GM23338 (cell line): Measurements from ENCODE around the gene GUCD1. TPM values are rescaled to one million over a fixed set of nuclear protein-coding genes. Genes with fewer than 3 reads are reported as not detected.

Source experiments
- ATAC-seq: fragments of 200-7000 bp; cut with Tn5 transposase; 3 replicates; pipeline ENCODE4 v1.9.1; 2020
- DNase-seq: peaks from one replicate; pipeline ENCODE4 v3.0.0-alpha.2; 2015; ENCODE audit warnings: low spot score
- H2AFZ ChIP-seq: fragments of 200-600 bp; sonication (generic); 2 replicates; pipeline ENCODE4 v1.8.0; 2016; ENCODE audit warnings: antibody characterized with exemption, mild to moderate bottlenecking, moderate library complexity
- H3F3A ChIP-seq: fragments of 200-600 bp; sonication (generic); replicated peaks from 2 replicates; pipeline ENCODE4 v1.8.0; 2017; ENCODE audit warnings: antibody characterized with exemption, mixed run types, low read depth
- H3K27ac ChIP-seq: fragments of 200-600 bp; sonication (generic); 2 replicates; pipeline ENCODE4 v1.6.1; 2016; ENCODE audit warnings: low read depth
- H3K27me3 ChIP-seq: fragments of 200-600 bp; sonication (generic); 2 replicates; pipeline ENCODE4 v1.8.0; 2016; ENCODE audit warnings: mild to moderate bottlenecking, mixed run types, moderate library complexity; ENCODE audit not compliant: insufficient read depth
- H3K36me3 ChIP-seq: fragments of 200-600 bp; sonication (generic); 2 replicates; pipeline ENCODE4 v1.8.0; 2016; ENCODE audit warnings: mild to moderate bottlenecking; ENCODE audit not compliant: insufficient read depth
- H3K4me1 ChIP-seq: fragments of 200-600 bp; sonication (generic); 2 replicates; pipeline ENCODE4 v1.8.0; 2016; ENCODE audit warnings: mild to moderate bottlenecking, moderate library complexity; ENCODE audit not compliant: insufficient read depth
- H3K4me2 ChIP-seq: fragments of 200-600 bp; sonication (generic); 2 replicates; pipeline ENCODE4 v1.7.1; 2017; ENCODE audit warnings: mixed run types
- H3K4me3 ChIP-seq: fragments of 200-600 bp; sonication (generic); 2 replicates; pipeline ENCODE4 v1.6.1; 2016; ENCODE audit warnings: mixed run types
- H3K79me2 ChIP-seq: fragments of 200-600 bp; sonication (generic); replicated peaks from 2 replicates; pipeline ENCODE4 v1.8.0; 2017; ENCODE audit warnings: mild to moderate bottlenecking; ENCODE audit not compliant: insufficient read depth
- H3K9me2 ChIP-seq: fragments of 200-600 bp; sonication (generic); 2 replicates; pipeline ENCODE4 v1.8.0; 2017; ENCODE audit not compliant: insufficient read depth
- H4K20me1 ChIP-seq: fragments of 200-600 bp; sonication (generic); replicated peaks from 2 replicates; pipeline ENCODE4 v1.8.0; 2017; ENCODE audit warnings: mild to moderate bottlenecking; ENCODE audit not compliant: insufficient read depth
- H3K27ac Mint-ChIP-seq: 2 replicates; pipeline ENCODE4 v1.8.0; 2020; ENCODE audit warnings: inconsistent platforms, mild to moderate bottlenecking, moderate library complexity, mixed read lengths
- H3K27me3 Mint-ChIP-seq: 3 replicates; pipeline ENCODE4 v1.8.0; 2022; ENCODE audit warnings: low read depth, mild to moderate bottlenecking, moderate library complexity, mixed read lengths, inconsistent platforms; ENCODE audit not compliant: insufficient read depth, poor library complexity
- H3K36me3 Mint-ChIP-seq: 3 replicates; pipeline ENCODE4 v1.8.0; 2021; ENCODE audit warnings: low read depth, mild to moderate bottlenecking, inconsistent platforms, moderate library complexity, mixed read lengths
- H3K4me1 Mint-ChIP-seq: 3 replicates; pipeline ENCODE4 v1.8.0; 2020; ENCODE audit warnings: mild to moderate bottlenecking, inconsistent platforms, mixed read lengths
- H3K4me3 Mint-ChIP-seq: 3 replicates; pipeline ENCODE4 v1.8.0; 2021; ENCODE audit warnings: moderate library complexity, mild to moderate bottlenecking, inconsistent platforms, mixed read lengths
- H3K9me3 Mint-ChIP-seq: 3 replicates; pipeline ENCODE4 v1.8.0; 2020; ENCODE audit warnings: moderate library complexity, mild to moderate bottlenecking, inconsistent platforms, mixed read lengths
- EZH2phosphoT487 ChIP-seq: fragments of 200-600 bp; sonication (generic); IDR thresholded peaks from one replicate; pipeline ENCODE4 v1.8.1; 2018; ENCODE audit warnings: antibody characterized with exemption; ENCODE audit not compliant: unreplicated experiment
- JUNB ChIP-seq: IDR thresholded peaks from one replicate; pipeline ENCODE4 v1.6.1; 2016; ENCODE audit warnings: antibody characterized with exemption; ENCODE audit not compliant: unreplicated experiment
- NANOG ChIP-seq: IDR thresholded peaks from 2 replicates; pipeline ENCODE4 v1.6.1; 2016; ENCODE audit warnings: antibody characterized with exemption, borderline replicate concordance
- STAT1 ChIP-seq: IDR thresholded peaks from one replicate; pipeline ENCODE4 v1.6.1; 2016; ENCODE audit warnings: antibody characterized with exemption; ENCODE audit not compliant: unreplicated experiment
- ZNF114 ChIP-seq: fragments of 250-450 bp; sonication (Bioruptor Pico); IDR thresholded peaks from 2 replicates; pipeline ENCODE4 v1.5.0; 2020; ENCODE audit warnings: mild to moderate bottlenecking, moderate library complexity
- ZNF331 ChIP-seq: fragments of 250-450 bp; sonication (Bioruptor Pico); IDR thresholded peaks from 2 replicates; pipeline ENCODE4 v1.5.0; 2020; ENCODE audit warnings: low read depth, mild to moderate bottlenecking, moderate library complexity
- polyA plus RNA-seq: library from polyadenylated mRNA; unstranded; fragments of >200 nt; fragmentation: Nextera tagmentation; extraction: Ambion mirVana; gene quantifications from 2 replicates; pipeline ENCODE4 v1.2.1, GENCODE V29; 2016
- total RNA-seq: library from RNA; depleted of rRNA; stranded (reverse); fragments of >200 nt; shearing (Covaris generic); gene quantifications from 2 replicates; pipeline ENCODE4 v1.2.3, GENCODE V29; 2014
- TF ChIP-seq, protein P1 (sequence below): IDR thresholded peaks from 2 replicates; pipeline ENCODE4 v1.6.1; 2016; ENCODE audit warnings: antibody characterized with exemption
- TF ChIP-seq, protein P2 (sequence below): IDR thresholded peaks from one replicate; pipeline ENCODE4 v1.6.1; 2018; ENCODE audit warnings: antibody characterized with exemption; ENCODE audit not compliant: unreplicated experiment

Gene GUCD1
- total and polyA plus RNA-seq, 2 experiments from 2014 or later: 39.0 to 106 TPM

DNA sequence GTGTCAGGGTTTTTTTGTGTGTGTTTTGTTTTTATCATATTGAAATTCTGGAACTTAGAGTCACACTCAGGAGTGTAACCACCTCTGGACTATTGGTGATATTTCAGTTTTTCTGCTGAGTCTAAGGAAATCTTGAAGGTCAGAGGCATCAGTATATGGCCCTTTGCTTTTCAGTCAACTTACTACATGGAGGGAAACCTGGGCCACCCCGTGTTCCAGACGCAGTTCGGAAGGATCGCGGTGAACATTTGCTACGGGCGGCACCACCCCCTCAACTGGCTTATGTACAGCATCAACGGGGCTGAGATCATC lies 40.0 kb downstream of the GUCD1 start (continued):
- TF ChIP-seq, protein P1, sequence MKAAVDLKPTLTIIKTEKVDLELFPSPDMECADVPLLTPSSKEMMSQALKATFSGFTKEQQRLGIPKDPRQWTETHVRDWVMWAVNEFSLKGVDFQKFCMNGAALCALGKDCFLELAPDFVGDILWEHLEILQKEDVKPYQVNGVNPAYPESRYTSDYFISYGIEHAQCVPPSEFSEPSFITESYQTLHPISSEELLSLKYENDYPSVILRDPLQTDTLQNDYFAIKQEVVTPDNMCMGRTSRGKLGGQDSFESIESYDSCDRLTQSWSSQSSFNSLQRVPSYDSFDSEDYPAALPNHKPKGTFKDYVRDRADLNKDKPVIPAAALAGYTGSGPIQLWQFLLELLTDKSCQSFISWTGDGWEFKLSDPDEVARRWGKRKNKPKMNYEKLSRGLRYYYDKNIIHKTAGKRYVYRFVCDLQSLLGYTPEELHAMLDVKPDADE: no peak

DNA sequence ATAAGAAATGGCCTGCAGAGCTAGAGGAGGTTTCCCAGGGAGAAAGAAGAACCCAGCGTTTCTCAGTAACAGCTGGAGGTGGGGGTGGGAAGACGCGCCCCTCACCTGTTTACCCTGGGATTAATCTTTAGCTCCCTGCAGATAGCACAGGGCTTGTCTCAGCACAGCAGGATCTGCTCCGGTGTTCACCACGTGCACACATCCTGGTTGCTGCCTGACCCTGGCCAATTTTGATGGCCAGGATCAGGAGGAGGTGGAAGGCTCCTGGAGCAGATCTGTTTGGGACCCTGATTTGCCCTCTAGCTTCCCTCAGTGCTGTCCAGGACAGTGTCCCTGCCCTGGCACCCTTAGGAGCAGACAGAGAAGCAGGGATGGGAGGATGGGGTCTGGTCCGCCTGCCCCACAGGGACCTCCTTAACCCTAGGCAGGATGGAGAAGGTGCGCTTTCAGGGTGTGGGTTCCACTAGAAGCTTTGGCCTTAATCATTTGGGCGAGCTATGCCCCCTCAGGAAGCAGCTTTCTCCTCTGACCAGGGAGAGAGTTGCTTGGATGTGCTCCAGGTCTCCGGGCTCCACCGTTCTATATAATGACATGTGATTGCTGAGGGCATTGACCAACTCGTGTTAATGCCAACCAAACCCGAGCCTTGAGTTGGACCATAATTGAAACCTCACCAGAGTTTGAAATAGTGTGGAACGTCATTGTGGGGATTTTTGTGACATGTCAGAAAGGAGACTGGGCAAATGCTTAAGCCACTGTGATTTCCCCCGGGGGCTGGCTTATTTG lies 40.5 kb downstream of the GUCD1 start:
- peaks cover 16% of the 10 kb centered on the region for H3K27me3 Mint-ChIP-seq
- no peak overlapping the region for H3K4me2 ChIP-seq
- no peaks in the 10 kb centered on the region for H3K9me2 ChIP-seq
- H3K36me3 ChIP-seq: no peaks in the 10 kb centered on the region
- no peaks in the 10 kb centered on the region for H3F3A ChIP-seq
- no peaks in the 10 kb centered on the region for H3K27me3 ChIP-seq
- peaks cover 15% of the 10 kb centered on the region for H3K4me1 Mint-ChIP-seq
- H3K36me3 Mint-ChIP-seq: no peaks in the 10 kb centered on the region
- H3K9me3 Mint-ChIP-seq: no peaks in the 10 kb centered on the region
- H3K4me3 ChIP-seq: no peak overlapping the region
- no peak for TF ChIP-seq ZNF114 (CRISPR knock-in tag)
- no peak for TF ChIP-seq STAT1
- no peak for DNase-seq
- no peak overlapping the region for H3K27ac ChIP-seq
- peak overlapping the region; percentile 74; the same call in 1 of the 2 replicates for H2AFZ ChIP-seq
- no peaks in the 10 kb centered on the region for H4K20me1 ChIP-seq
- no peak for ATAC-seq
- H3K79me2 ChIP-seq: no peaks in the 10 kb centered on the region
- H3K4me3 Mint-ChIP-seq: no peak overlapping the region
- H3K27ac Mint-ChIP-seq: no peak overlapping the region
- peaks cover 20% of the 10 kb centered on the region; the same call in 1 of the 2 replicates for H3K4me1 ChIP-seq

DNA sequence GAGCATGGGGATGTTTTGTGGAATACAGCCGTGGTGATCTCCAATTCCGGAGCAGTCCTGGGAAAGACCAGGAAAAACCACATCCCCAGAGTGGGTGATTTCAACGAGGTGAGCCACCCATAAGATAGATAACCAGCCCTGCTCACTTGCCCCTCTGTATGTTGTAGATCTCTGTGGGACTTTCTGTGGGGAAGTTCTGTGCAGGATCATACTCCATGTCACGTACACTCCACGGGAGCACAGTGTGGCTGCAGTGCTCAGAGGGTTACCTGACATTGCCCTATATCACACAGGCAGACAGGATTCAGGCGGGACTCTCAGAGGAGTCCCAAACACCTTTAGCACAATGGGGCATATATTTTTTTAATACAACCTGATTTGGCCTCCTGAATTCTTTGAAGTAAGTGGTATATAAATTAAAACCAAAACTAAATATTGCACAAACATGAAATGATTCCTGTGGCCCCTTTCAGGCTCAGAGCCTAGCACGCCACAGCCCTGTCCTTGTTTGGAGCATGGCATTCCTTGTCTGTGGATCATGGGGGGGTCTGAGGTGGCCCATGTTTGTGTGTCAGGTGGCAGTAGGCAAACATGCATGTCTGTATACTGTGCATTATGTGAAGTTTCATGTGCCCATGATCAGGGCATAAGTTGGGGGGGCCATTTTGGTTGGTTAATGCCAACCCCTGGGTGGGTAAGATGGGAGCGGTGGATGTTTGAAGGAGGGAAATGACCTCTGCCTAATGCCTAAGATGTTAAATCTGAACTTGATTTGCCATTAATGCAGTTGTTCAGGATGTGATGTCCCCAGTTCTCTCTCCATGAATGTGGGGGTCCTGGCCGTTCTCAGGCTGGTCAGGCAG lies 41.3 kb downstream of the GUCD1 start:
- Mint-ChIP-seq H3K36me3 (no peaks in the 10 kb centered on the region), H3K27me3 (peaks cover 14% of the 10 kb centered on the region), H3K9me3 (no peaks in the 10 kb centered on the region), H3K27ac (no peak overlapping the region), H3K4me3 (no peak overlapping the region), H3K4me1 (peaks cover 15% of the 10 kb centered on the region)
- Histone ChIP-seq H3K4me3 (no peak overlapping the region), H3K4me1 (peaks cover 20% of the 10 kb centered on the region; the same call in 1 of the 2 replicates), H3K4me2 (no peak overlapping the region), H3K36me3 (no peaks in the 10 kb centered on the region), H3K27ac (no peak overlapping the region), H3K9me2 (0 out of 2 replicates have a peak, but pooled peaks cover 3% of the 10 kb centered on the region), H3K79me2 (no peaks in the 10 kb centered on the region), H3K27me3 (no peaks in the 10 kb centered on the region), H2AFZ (no peak overlapping the region), H4K20me1 (no peaks in the 10 kb centered on the region), H3F3A (no peaks in the 10 kb centered on the region)
- ATAC-seq (no peak), DNase-seq (no peak)
- no peak for TF ChIP-seq STAT1
- TF ChIP-seq ZNF331 (CRISPR knock-in tag): no peak
- no peak for TF ChIP-seq ZNF114 (CRISPR knock-in tag)
- TF ChIP-seq EZH2phosphoT487: no peak
- TF ChIP-seq JUNB: no peak
- TF ChIP-seq NANOG: no peak
- TF ChIP-seq, protein P2, sequence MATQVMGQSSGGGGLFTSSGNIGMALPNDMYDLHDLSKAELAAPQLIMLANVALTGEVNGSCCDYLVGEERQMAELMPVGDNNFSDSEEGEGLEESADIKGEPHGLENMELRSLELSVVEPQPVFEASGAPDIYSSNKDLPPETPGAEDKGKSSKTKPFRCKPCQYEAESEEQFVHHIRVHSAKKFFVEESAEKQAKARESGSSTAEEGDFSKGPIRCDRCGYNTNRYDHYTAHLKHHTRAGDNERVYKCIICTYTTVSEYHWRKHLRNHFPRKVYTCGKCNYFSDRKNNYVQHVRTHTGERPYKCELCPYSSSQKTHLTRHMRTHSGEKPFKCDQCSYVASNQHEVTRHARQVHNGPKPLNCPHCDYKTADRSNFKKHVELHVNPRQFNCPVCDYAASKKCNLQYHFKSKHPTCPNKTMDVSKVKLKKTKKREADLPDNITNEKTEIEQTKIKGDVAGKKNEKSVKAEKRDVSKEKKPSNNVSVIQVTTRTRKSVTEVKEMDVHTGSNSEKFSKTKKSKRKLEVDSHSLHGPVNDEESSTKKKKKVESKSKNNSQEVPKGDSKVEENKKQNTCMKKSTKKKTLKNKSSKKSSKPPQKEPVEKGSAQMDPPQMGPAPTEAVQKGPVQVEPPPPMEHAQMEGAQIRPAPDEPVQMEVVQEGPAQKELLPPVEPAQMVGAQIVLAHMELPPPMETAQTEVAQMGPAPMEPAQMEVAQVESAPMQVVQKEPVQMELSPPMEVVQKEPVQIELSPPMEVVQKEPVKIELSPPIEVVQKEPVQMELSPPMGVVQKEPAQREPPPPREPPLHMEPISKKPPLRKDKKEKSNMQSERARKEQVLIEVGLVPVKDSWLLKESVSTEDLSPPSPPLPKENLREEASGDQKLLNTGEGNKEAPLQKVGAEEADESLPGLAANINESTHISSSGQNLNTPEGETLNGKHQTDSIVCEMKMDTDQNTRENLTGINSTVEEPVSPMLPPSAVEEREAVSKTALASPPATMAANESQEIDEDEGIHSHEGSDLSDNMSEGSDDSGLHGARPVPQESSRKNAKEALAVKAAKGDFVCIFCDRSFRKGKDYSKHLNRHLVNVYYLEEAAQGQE: no peak
